SK-N-SH (cell line): ENCODE results near the gene ZFYVE19. TPM values are rescaled to one million over a fixed set of nuclear protein-coding genes. Genes with fewer than 3 reads are reported as not detected.

ENCODE experiments used
- CTCF ChIA-PET: fragments of 300-600, 350-600 bp; formaldehyde crosslinking; extraction: SDS; loops from one replicate; lab custom pipeline; 2021; lab: Yijun Ruan, JAX
- POLR2A ChIA-PET: fragments of 350-600 bp; sonication (Branson Sonifier 250); formaldehyde crosslinking; extraction: SDS; loops from one replicate; lab custom pipeline; 2020; ENCODE audit warnings: antibody characterized with exemption, inconsistent platforms; lab: Yijun Ruan, JAX
- DNase-seq: peaks from one replicate; pipeline ENCODE4 v3.0.0; 2012
- H2AFZ ChIP-seq: fragments of 200-600 bp; sonication (generic); 2 replicates; pipeline ENCODE4 v1.8.1; 2016; ENCODE audit warnings: antibody characterized with exemption, mild to moderate bottlenecking, low read depth
- H3F3A ChIP-seq: fragments of 200-600 bp; sonication (generic); replicated peaks from 2 replicates; pipeline ENCODE3; 2016; ENCODE audit warnings: antibody characterized with exemption, mild to moderate bottlenecking; ENCODE audit not compliant: insufficient read depth
- H3K27ac ChIP-seq, 2 experiments: fragments of 200-500 bp in 1 of 2; fragments of 200-600 bp in 1 of 2; sonication (Bioruptor generic) in 1 of 2; sonication (generic), shearing (Covaris generic) in 1 of 2; 2 replicates each; pipeline versions ENCODE4 v1.5.1 to v1.6.1; 2014 to 2016; ENCODE audit warnings: low read depth in 2 of 2, inconsistent platforms in 1 of 2, low read length in 1 of 2, mild to moderate bottlenecking in 1 of 2, mixed read lengths in 1 of 2
- H3K27me3 ChIP-seq: fragments of 200-600 bp; sonication (generic), shearing (Covaris generic); 2 replicates; pipeline ENCODE4 v1.6.1; 2016; ENCODE audit warnings: mixed run types; ENCODE audit not compliant: insufficient read depth
- H3K36me3 ChIP-seq, 2 experiments: fragments of 200-500 bp in 1 of 2; fragments of 200-600 bp in 1 of 2; sonication (Bioruptor generic) in 1 of 2; sonication (generic) in 1 of 2; replicated peaks in 1 of 2; 2 replicates each; pipeline versions ENCODE3 to v1.5.1; 2014 to 2016; ENCODE audit warnings: low read length in 1 of 2, mild to moderate bottlenecking in 1 of 2; ENCODE audit not compliant: insufficient read depth in 2 of 2, control insufficient read depth in 1 of 2
- H3K4me1 ChIP-seq, 2 experiments: fragments of 200-500 bp in 1 of 2; fragments of 200-600 bp in 1 of 2; sonication (Bioruptor generic) in 1 of 2; sonication (generic), shearing (Covaris generic) in 1 of 2; 2 replicates each; pipeline versions ENCODE4 v1.5.1 to v1.6.1; 2014 to 2016; ENCODE audit warnings: low read depth in 1 of 2, low read length in 1 of 2, mixed run types in 1 of 2; ENCODE audit not compliant: insufficient read depth in 2 of 2, control insufficient read depth in 1 of 2
- H3K4me2 ChIP-seq: fragments of 200-600 bp; sonication (generic), shearing (Covaris generic); 2 replicates; pipeline ENCODE4 v1.6.1; 2017; ENCODE audit warnings: mixed run types
- H3K4me3 ChIP-seq, 2 experiments: fragments of 200-500 bp in 1 of 2; fragments of 200-600 bp in 1 of 2; sonication (Bioruptor generic) in 1 of 2; sonication (generic), shearing (Covaris generic) in 1 of 2; 2 replicates each; pipeline versions ENCODE4 v1.5.1 to v1.8.1; 2014 to 2016; ENCODE audit warnings: low read depth in 2 of 2, inconsistent platforms in 1 of 2, low read length in 1 of 2, mild to moderate bottlenecking in 1 of 2, mixed read lengths in 1 of 2, moderate library complexity in 1 of 2
- H3K79me2 ChIP-seq: fragments of 200-600 bp; sonication (generic); 2 replicates; pipeline ENCODE4 v1.8.1; 2017; ENCODE audit warnings: mild to moderate bottlenecking; ENCODE audit not compliant: insufficient read depth
- H3K9ac ChIP-seq: fragments of 200-600 bp; sonication (generic); 2 replicates; pipeline ENCODE4 v1.6.1; 2017; ENCODE audit warnings: mixed run types
- H3K9me2 ChIP-seq: fragments of 200-600 bp; sonication (generic); 2 replicates; pipeline ENCODE4 v1.6.1; 2017; ENCODE audit warnings: mixed run types
- H3K9me3 ChIP-seq: fragments of 200-600 bp; sonication (generic); 2 replicates; pipeline ENCODE4 v1.6.1; 2017; ENCODE audit warnings: mixed run types, mild to moderate bottlenecking, moderate library complexity
- H4K20me1 ChIP-seq: fragments of 200-600 bp; sonication (generic); 2 replicates; pipeline ENCODE4 v1.6.1; 2017; ENCODE audit warnings: mild to moderate bottlenecking, mixed run types; ENCODE audit not compliant: insufficient read depth
- CTCF ChIP-seq: fragments of 200-600 bp; sonication (generic); IDR thresholded peaks from 2 replicates; pipeline ENCODE4 v1.6.1; 2017; ENCODE audit warnings: antibody characterized with exemption, mild to moderate bottlenecking, moderate library complexity
- EZH2phosphoT487 ChIP-seq: fragments of 200-600 bp; sonication (generic); IDR thresholded peaks from 2 replicates; pipeline ENCODE4 v1.6.1; 2017; ENCODE audit warnings: low read depth, mixed run types, mild to moderate bottlenecking, antibody characterized with exemption, moderate library complexity, borderline replicate concordance
- FOXJ3 ChIP-seq: sonication (generic); formaldehyde crosslinking; IDR thresholded peaks from 2 replicates; pipeline ENCODE4 v1.5.1; 2020; ENCODE audit warnings: mild to moderate bottlenecking, missing genetic modification reagents
- FOXM1 ChIP-seq: IDR thresholded peaks from 2 replicates; pipeline ENCODE4 v1.4.0; 2012; ENCODE audit warnings: low read depth, mild to moderate bottlenecking
- GATA2 ChIP-seq: sonication (generic); formaldehyde crosslinking; IDR thresholded peaks from 2 replicates; pipeline ENCODE4 v1.5.0; 2020; ENCODE audit warnings: mild to moderate bottlenecking, missing genetic modification reagents
- IRF3 ChIP-seq: fragments of 150-350 bp; IDR thresholded peaks from 2 replicates; pipeline ENCODE4 v1.6.1; 2016; ENCODE audit warnings: mild to moderate bottlenecking, low read depth, low read length
- MAX ChIP-seq: IDR thresholded peaks from 2 replicates; pipeline ENCODE4 v1.4.0; 2012; ENCODE audit warnings: low read depth
- MXI1 ChIP-seq: IDR thresholded peaks from 2 replicates; pipeline ENCODE4 v1.6.1; 2012; ENCODE audit warnings: mild to moderate bottlenecking, low read depth, low read length, improper control_type of control experiment
- NFIC ChIP-seq: IDR thresholded peaks from 2 replicates; pipeline ENCODE4 v1.4.0; 2012; ENCODE audit warnings: borderline replicate concordance
- PBX3 ChIP-seq: IDR thresholded peaks from 2 replicates; pipeline ENCODE4; 2012
- RAD21 ChIP-seq: IDR thresholded peaks from 2 replicates; pipeline ENCODE4 v1.6.1; 2012; ENCODE audit warnings: mild to moderate bottlenecking, low read length
- RCOR1 ChIP-seq: fragments of 150-350 bp; IDR thresholded peaks from 2 replicates; pipeline ENCODE4 v1.6.1; 2017; ENCODE audit warnings: antibody characterized with exemption, low read length
- RFX5 ChIP-seq: IDR thresholded peaks from 2 replicates; pipeline ENCODE4 v1.6.1; 2012; ENCODE audit warnings: mild to moderate bottlenecking, improper control_type of control experiment, low read length
- RXRA ChIP-seq: IDR thresholded peaks from 2 replicates; pipeline ENCODE4 v1.4.0; 2012; ENCODE audit warnings: low read depth, mild to moderate bottlenecking, borderline replicate concordance
- SMC3 ChIP-seq: IDR thresholded peaks from 2 replicates; pipeline ENCODE4 v1.6.1; 2012; ENCODE audit warnings: low read depth, low read length, improper control_type of control experiment
- TCF12 ChIP-seq: IDR thresholded peaks from 2 replicates; pipeline ENCODE4 v1.4.0; 2012
- USF2 ChIP-seq: fragments of 150-350 bp; IDR thresholded peaks from 2 replicates; pipeline ENCODE4 v1.6.1; 2017; ENCODE audit warnings: antibody characterized with exemption, low read length, low read depth, borderline replicate concordance
- ZBTB33 ChIP-seq: IDR thresholded peaks from 2 replicates; pipeline ENCODE4 v1.4.0; 2012; ENCODE audit warnings: low read depth, borderline replicate concordance
- polyA plus RNA-seq, 3 experiments: library from polyadenylated mRNA; depleted of rRNA; stranded (reverse); fragments of >200 nt; gene quantifications; 2 replicates each; pipeline ENCODE4 v1.2.3, GENCODE V29; 2012

The ZFYVE19 gene
- polyA plus RNA-seq, 1 of the 3 experiments (the other 2 are of a cell fraction): 35.5 TPM

- Histone ChIP-seq H3K4me3 (no peak overlapping the region), H3K9me3 (no peaks in the 10 kb centered on the region), H2AFZ (no peak overlapping the region), H4K20me1 (no peaks in the 10 kb centered on the region), H3K27me3 (peaks cover 9% of the 10 kb centered on the region; the same call in 1 of the 2 replicates), H3K9me2 (no peaks in the 10 kb centered on the region), H3F3A (peaks cover 3% of the 10 kb centered on the region), H3K79me2 (no peaks in the 10 kb centered on the region), H3K27ac (no peak overlapping the region), H3K36me3 (no peaks in the 10 kb centered on the region), H3K9ac (no peak overlapping the region), H3K4me2 (no peak overlapping the region), H3K4me1 (peaks cover 0 to 17% of the 10 kb centered on the region in 2 experiments; a peak in 1 of 4 replicates)
- TF ChIP-seq IRF3 (no peak), ZBTB33 (no peak), RXRA (no peak), NFIC (no peak), FOXJ3 (CRISPR knock-in tag) (no peak), USF2 (no peak), FOXM1 (no peak), RFX5 (no peak), MAX (no peak), SMC3 (no peak), GATA2 (CRISPR knock-in tag) (no peak), EZH2phosphoT487 (no peak), RCOR1 (no peak), MXI1 (no peak), TCF12 (no peak), CTCF (no peak), RAD21 (no peak), PBX3 (no peak)
- ChIA-PET POLR2A (no interaction called here), CTCF (interaction anchor here (1.1 to 8.5 kb wide), 6 partner anchors 9 to 57 kb away, joined by 3 to 120 read pairs (median 12); partner anchors contain the start of gene VPS18)
- no peak for DNase-seq
These were observed 39.9 kb downstream of the ZFYVE19 start for GRCh38 chr15:40846841-40847222.
